VCaP (cell line): ENCODE data around the gene ZNF581.
A peak's percentile ranks its signal among the peaks of the same experiment; 100 is the strongest.

Source experiments
- H3K27ac ChIP-seq: fragments of 450-650 bp; 2 replicates; pipeline ENCODE4 v1.5.1; 2017
- CTCF ChIP-seq: fragments of 450-650 bp; conservative IDR thresholded peaks from 2 replicates; pipeline ENCODE4 v1.5.1; 2017; ENCODE audit warnings: mild to moderate bottlenecking, moderate library complexity

ZNF581 gene

GRCh38 chr19:55643003-55643886, at the start of gene ZNF581:
Gene ZNF581, plus strand, starts transcription at chr19:55643649. Its CDS starts 923 bp downstream, at chr19:55644572.
- TF ChIP-seq CTCF = no peak
- peak within 1 kb of the TSS; percentile 98 for H3K27ac ChIP-seq

- H3K27ac ChIP-seq = no peak overlapping the region
- TF ChIP-seq CTCF = no peak
Observed at GRCh38 chr19:55594996-55595545, 48.4 kb upstream of the ZNF581 start.

- no peak for TF ChIP-seq CTCF
- no peak overlapping the region for H3K27ac ChIP-seq
Observed at GRCh38 chr19:55596304-55596703, 47.1 kb upstream of the ZNF581 start.

- TF ChIP-seq CTCF = no peak
- H3K27ac ChIP-seq = no peak overlapping the region
Observed at GRCh38 chr19:55597501-55597921, 45.9 kb upstream of the ZNF581 start.

GRCh38 chr19:55598034-55598433, 45.4 kb upstream of the ZNF581 start:
- H3K27ac ChIP-seq = peak overlapping the region; percentile 99; the same call in 1 of the 2 replicates
- TF ChIP-seq CTCF = no peak

GRCh38 chr19:55598719-55599467, 44.6 kb upstream of the ZNF581 start:
- peak overlapping the region; percentile 99 for H3K27ac ChIP-seq
- no peak for TF ChIP-seq CTCF

- H3K27ac ChIP-seq = peak within 1 kb of the TSS; percentile 99
- TF ChIP-seq CTCF = no peak
Observed at GRCh38 chr19:55599468-55599841, 44.0 kb upstream of the ZNF581 start, which contains the start of gene FIZ1. Gene FIZ1, minus strand, starts transcription at chr19:55599517. Its CDS starts 1,652 bp downstream, at chr19:55597865.
